K562 (cell line): ENCODE measurements around the gene SOWAHB. TPM values are rescaled to one million over a fixed set of nuclear protein-coding genes. Genes with fewer than 3 reads are reported as not detected.

Source experiments
- ATAC-seq: fragments of 200-7000 bp; cut with Tn5 transposase; 3 replicates; pipeline ENCODE4 v1.9.1; 2020; ENCODE audit warnings: moderate library complexity
- BruUV-seq: library from RNA; stranded (reverse); fragments of 400-500 nt; replicated peaks from 2 replicates; lab custom pipeline; 2021; lab: Mats Ljungman, UMichigan
- CTCF ChIA-PET: fragments of 300-600 bp; formaldehyde crosslinking; extraction: SDS; loops from one replicate; lab custom pipeline; 2021; ENCODE audit warnings: low intra/inter-chr PET ratio; lab: Yijun Ruan, JAX
- POLR2A ChIA-PET: fragments of 300-600, 350-650 bp; sonication (Branson Sonifier 250); formaldehyde crosslinking; extraction: SDS; loops from one replicate; lab custom pipeline; 2021; ENCODE audit warnings: antibody characterized with exemption, inconsistent platforms; lab: Yijun Ruan, JAX
- DNase-seq, 4 experiments: peaks; one replicate each; pipeline versions ENCODE4 v3.0.0 to v3.0.0-alpha.2; 2011 to 2018; ENCODE audit warnings: low spot score in 3 of 4, mixed read lengths in 3 of 4; ENCODE audit errors: extremely low read depth in 1 of 4
- FAIRE-seq: peaks from 2 replicates; lab custom pipeline; 2011; peaks lifted over from hg19 to GRCh38; lab: Jason Lieb, UNC
- H2AFZ ChIP-seq: 2 replicates; pipeline ENCODE4 v1.6.0; 2011; ENCODE audit warnings: low read depth, low read length, control low read depth, inconsistent platforms
- H3K27ac ChIP-seq: fragments of 200-600 bp; 3 replicates; pipeline ENCODE4 v1.8.0; 2011; ENCODE audit warnings: low read depth, mild to moderate bottlenecking, control low read depth, inconsistent platforms, low read length, moderate library complexity, mixed read lengths; ENCODE audit errors: extremely low read depth
- H3K27me3 ChIP-seq, 2 experiments: fragments of 300-600 bp in 1 of 2; 2 replicates in 1 of 2; 3 replicates in 1 of 2; pipeline versions ENCODE4 v1.6.0 to v1.8.0; 2011; ENCODE audit warnings: inconsistent platforms in 2 of 2, low read length in 2 of 2, mild to moderate bottlenecking in 1 of 2, mixed read lengths in 1 of 2, moderate library complexity in 1 of 2; ENCODE audit not compliant: control insufficient read depth in 2 of 2, insufficient read depth in 2 of 2
- H3K36me3 ChIP-seq: fragments of 300-600 bp; 3 replicates; pipeline ENCODE4 v1.8.0; 2011; ENCODE audit warnings: mild to moderate bottlenecking, low read length, inconsistent platforms; ENCODE audit not compliant: control insufficient read depth, insufficient read depth
- H3K4me1 ChIP-seq, 2 experiments: fragments of 200-600 bp in 1 of 2; replicated peaks in 1 of 2; 2 replicates in 1 of 2; 3 replicates in 1 of 2; pipeline versions ENCODE4 v1.5.1 to v1.8.0; 2011; ENCODE audit warnings: inconsistent platforms in 2 of 2, low read length in 2 of 2, mild to moderate bottlenecking in 1 of 2, mixed read lengths in 1 of 2, moderate library complexity in 1 of 2; ENCODE audit not compliant: control insufficient read depth in 2 of 2, insufficient read depth in 2 of 2
- H3K4me2 ChIP-seq: 2 replicates; pipeline ENCODE4 v1.6.1; 2011; ENCODE audit warnings: low read length, control low read depth, inconsistent platforms, mixed read lengths; ENCODE audit not compliant: insufficient read depth
- H3K4me3 ChIP-seq: fragments of 200-600 bp; sonication (generic), shearing (Covaris generic); 2 replicates; pipeline ENCODE4 v1.5.1; 2016; ENCODE audit warnings: control low read depth, inconsistent platforms
- H3K79me2 ChIP-seq: fragments of 200-600 bp; 3 replicates; pipeline ENCODE4 v1.8.0; 2011; ENCODE audit warnings: low read length, inconsistent platforms; ENCODE audit not compliant: control insufficient read depth, insufficient read depth
- H3K9ac ChIP-seq, 2 experiments: 2 replicates each; pipeline versions ENCODE4 v1.6.0 to v1.6.1; 2011; ENCODE audit warnings: low read depth in 2 of 2, low read length in 2 of 2, control low read depth in 1 of 2, inconsistent platforms in 1 of 2, mild to moderate bottlenecking in 1 of 2, mixed read lengths in 1 of 2; ENCODE audit not compliant: insufficient read depth in 1 of 2
- H3K9me1 ChIP-seq: one replicate; pipeline ENCODE4 v1.6.0; 2011; ENCODE audit warnings: inconsistent platforms, mild to moderate bottlenecking, low read length, moderate library complexity; ENCODE audit not compliant: control insufficient read depth, insufficient read depth
- H3K9me3 ChIP-seq: replicated peaks from 2 replicates; pipeline ENCODE4 v1.5.1; 2011; ENCODE audit warnings: low read depth, low read length, inconsistent platforms; ENCODE audit not compliant: control insufficient read depth, insufficient read depth
- H4K20me1 ChIP-seq: replicated peaks from 2 replicates; pipeline ENCODE4 v1.6.1; 2011; ENCODE audit warnings: low read length, inconsistent platforms, mixed read lengths; ENCODE audit not compliant: control insufficient read depth, insufficient read depth
- CSDE1 ChIP-seq, 2 experiments: fragments of 450-650 bp; IDR thresholded peaks; 2 replicates each; pipeline ENCODE4 v1.6.1; 2016; ENCODE audit warnings: mild to moderate bottlenecking in 1 of 2
- DACH1 ChIP-seq: fragments of 450-650 bp; IDR thresholded peaks from 2 replicates; pipeline ENCODE4 v1.6.1; 2018; ENCODE audit not compliant: partially characterized antibody
- ELK1 ChIP-seq: sonication (generic); formaldehyde crosslinking; IDR thresholded peaks from 2 replicates; pipeline ENCODE4 v1.8.1; 2022; ENCODE audit warnings: missing genetic modification reagents
- HNRNPLL ChIP-seq: fragments of 200-400 bp; formaldehyde crosslinking; IDR thresholded peaks from 2 replicates; pipeline ENCODE4 v1.6.1; 2017; ENCODE audit warnings: low read length, low read depth, mild to moderate bottlenecking; ENCODE audit not compliant: poor library complexity, severe bottlenecking
- IRF9 ChIP-seq: fragments of 450-650 bp; IDR thresholded peaks from 2 replicates; pipeline ENCODE4 v1.6.1; 2016; ENCODE audit warnings: missing biosample characterization, missing genetic modification characterization
- RCOR1 ChIP-seq, 2 experiments: IDR thresholded peaks; 2 replicates each; pipeline ENCODE4 v1.6.1; 2012; ENCODE audit warnings: low read depth in 2 of 2, low read length in 2 of 2, borderline replicate concordance in 1 of 2, improper control_type of control experiment in 1 of 2
- RFX1 ChIP-seq: fragments of 450-650 bp; IDR thresholded peaks from 2 replicates; pipeline ENCODE4 v1.6.1; 2016; ENCODE audit warnings: mild to moderate bottlenecking, moderate library complexity
- RFX5 ChIP-seq: IDR thresholded peaks from 2 replicates; pipeline ENCODE4 v1.6.1; 2011; ENCODE audit warnings: low read depth, mild to moderate bottlenecking, improper control_type of control experiment, low read length
- WGBS: fragments of 100-300 bp; shearing (Covaris generic); methylation state at CpG from one replicate; pipeline ENCODE4 v1.1.6; 2016; ENCODE audit warnings: low coverage, mixed read lengths; ENCODE audit not compliant: insufficient coverage; ENCODE audit errors: missing lambda C conversion rate; 5-methylcytosine and 5-hydroxymethylcytosine counted together
- in situ Hi-C: fragments of 300-500 bp; cut with MboI; formaldehyde crosslinking; loops from 4 replicates; pipeline ENCODE4 v1.15.0; 2018; ENCODE audit warnings: inconsistent platforms, mixed read lengths
- intact Hi-C: fragments of 100-400 bp; cut with micrococcal nuclease; formaldehyde crosslinking; loops from 2 replicates; pipeline ENCODE4 v1.14.2; 2022
- polyA plus RNA-seq, 8 experiments: library from polyadenylated mRNA; depleted of rRNA in 4 of 8; stranded (reverse) in 5 of 8; unstranded in 3 of 8; fragments of >200 nt; fragmentation: Nextera tagmentation in 2 of 8; fragmentation: Illumina TruSeq in 1 of 8; extraction: Ambion mirVana in 2 of 8; extraction: Trizol in 1 of 8; gene quantifications; 2 replicates each; pipeline versions ENCODE4 v1.2.1 to v1.2.3, GENCODE V29; 2011 to 2014; ENCODE audit warnings: inconsistent platforms in 1 of 8, missing spikeins in 1 of 8
- total RNA-seq, 7 experiments: library from RNA; depleted of rRNA in 6 of 7; stranded (reverse); fragments of >200 nt in 6 of 7; fragmentation: Illumina TruSeq in 2 of 7; extraction: Trizol in 2 of 7; gene quantifications; 2 replicates each; pipeline versions ENCODE4 v1.2.1 to v1.2.3, GENCODE V29; 2011 to 2021; ENCODE audit warnings: low replicate concordance in 1 of 7
- TF ChIP-seq, protein P1 (sequence below): fragments of 200-600 bp; sonication (generic); IDR thresholded peaks from one replicate; pipeline ENCODE4 v1.6.1; 2012; ENCODE audit warnings: mild to moderate bottlenecking, low read depth, low read length, inconsistent platforms

Gene SOWAHB
- total and polyA plus RNA-seq, 9 of the 15 experiments (the other 6 are each of a cell fraction or from before 2014, with no cell fraction given) = not detected

GRCh38 chr4:76874176-76874575, 23.8 kb downstream of the SOWAHB start:
- no peak for DNase-seq
- no peak for TF ChIP-seq HNRNPLL
- TF ChIP-seq CSDE1 (IDR thresholded peaks at IDR 0.05) = no peak
- no peak for TF ChIP-seq DACH1
- TF ChIP-seq IRF9 (tag) = no peak
- TF ChIP-seq RCOR1 (IDR thresholded peaks at IDR 0.05; ENCODE audit: borderline replicate concordance in 1 of 2, low read depth in 2 of 2, low read length in 2 of 2) = no peak
- TF ChIP-seq RFX5 = peak; percentile 94
- no peak for TF ChIP-seq ELK1 (CRISPR knock-in tag)
- TF ChIP-seq, protein P1, sequence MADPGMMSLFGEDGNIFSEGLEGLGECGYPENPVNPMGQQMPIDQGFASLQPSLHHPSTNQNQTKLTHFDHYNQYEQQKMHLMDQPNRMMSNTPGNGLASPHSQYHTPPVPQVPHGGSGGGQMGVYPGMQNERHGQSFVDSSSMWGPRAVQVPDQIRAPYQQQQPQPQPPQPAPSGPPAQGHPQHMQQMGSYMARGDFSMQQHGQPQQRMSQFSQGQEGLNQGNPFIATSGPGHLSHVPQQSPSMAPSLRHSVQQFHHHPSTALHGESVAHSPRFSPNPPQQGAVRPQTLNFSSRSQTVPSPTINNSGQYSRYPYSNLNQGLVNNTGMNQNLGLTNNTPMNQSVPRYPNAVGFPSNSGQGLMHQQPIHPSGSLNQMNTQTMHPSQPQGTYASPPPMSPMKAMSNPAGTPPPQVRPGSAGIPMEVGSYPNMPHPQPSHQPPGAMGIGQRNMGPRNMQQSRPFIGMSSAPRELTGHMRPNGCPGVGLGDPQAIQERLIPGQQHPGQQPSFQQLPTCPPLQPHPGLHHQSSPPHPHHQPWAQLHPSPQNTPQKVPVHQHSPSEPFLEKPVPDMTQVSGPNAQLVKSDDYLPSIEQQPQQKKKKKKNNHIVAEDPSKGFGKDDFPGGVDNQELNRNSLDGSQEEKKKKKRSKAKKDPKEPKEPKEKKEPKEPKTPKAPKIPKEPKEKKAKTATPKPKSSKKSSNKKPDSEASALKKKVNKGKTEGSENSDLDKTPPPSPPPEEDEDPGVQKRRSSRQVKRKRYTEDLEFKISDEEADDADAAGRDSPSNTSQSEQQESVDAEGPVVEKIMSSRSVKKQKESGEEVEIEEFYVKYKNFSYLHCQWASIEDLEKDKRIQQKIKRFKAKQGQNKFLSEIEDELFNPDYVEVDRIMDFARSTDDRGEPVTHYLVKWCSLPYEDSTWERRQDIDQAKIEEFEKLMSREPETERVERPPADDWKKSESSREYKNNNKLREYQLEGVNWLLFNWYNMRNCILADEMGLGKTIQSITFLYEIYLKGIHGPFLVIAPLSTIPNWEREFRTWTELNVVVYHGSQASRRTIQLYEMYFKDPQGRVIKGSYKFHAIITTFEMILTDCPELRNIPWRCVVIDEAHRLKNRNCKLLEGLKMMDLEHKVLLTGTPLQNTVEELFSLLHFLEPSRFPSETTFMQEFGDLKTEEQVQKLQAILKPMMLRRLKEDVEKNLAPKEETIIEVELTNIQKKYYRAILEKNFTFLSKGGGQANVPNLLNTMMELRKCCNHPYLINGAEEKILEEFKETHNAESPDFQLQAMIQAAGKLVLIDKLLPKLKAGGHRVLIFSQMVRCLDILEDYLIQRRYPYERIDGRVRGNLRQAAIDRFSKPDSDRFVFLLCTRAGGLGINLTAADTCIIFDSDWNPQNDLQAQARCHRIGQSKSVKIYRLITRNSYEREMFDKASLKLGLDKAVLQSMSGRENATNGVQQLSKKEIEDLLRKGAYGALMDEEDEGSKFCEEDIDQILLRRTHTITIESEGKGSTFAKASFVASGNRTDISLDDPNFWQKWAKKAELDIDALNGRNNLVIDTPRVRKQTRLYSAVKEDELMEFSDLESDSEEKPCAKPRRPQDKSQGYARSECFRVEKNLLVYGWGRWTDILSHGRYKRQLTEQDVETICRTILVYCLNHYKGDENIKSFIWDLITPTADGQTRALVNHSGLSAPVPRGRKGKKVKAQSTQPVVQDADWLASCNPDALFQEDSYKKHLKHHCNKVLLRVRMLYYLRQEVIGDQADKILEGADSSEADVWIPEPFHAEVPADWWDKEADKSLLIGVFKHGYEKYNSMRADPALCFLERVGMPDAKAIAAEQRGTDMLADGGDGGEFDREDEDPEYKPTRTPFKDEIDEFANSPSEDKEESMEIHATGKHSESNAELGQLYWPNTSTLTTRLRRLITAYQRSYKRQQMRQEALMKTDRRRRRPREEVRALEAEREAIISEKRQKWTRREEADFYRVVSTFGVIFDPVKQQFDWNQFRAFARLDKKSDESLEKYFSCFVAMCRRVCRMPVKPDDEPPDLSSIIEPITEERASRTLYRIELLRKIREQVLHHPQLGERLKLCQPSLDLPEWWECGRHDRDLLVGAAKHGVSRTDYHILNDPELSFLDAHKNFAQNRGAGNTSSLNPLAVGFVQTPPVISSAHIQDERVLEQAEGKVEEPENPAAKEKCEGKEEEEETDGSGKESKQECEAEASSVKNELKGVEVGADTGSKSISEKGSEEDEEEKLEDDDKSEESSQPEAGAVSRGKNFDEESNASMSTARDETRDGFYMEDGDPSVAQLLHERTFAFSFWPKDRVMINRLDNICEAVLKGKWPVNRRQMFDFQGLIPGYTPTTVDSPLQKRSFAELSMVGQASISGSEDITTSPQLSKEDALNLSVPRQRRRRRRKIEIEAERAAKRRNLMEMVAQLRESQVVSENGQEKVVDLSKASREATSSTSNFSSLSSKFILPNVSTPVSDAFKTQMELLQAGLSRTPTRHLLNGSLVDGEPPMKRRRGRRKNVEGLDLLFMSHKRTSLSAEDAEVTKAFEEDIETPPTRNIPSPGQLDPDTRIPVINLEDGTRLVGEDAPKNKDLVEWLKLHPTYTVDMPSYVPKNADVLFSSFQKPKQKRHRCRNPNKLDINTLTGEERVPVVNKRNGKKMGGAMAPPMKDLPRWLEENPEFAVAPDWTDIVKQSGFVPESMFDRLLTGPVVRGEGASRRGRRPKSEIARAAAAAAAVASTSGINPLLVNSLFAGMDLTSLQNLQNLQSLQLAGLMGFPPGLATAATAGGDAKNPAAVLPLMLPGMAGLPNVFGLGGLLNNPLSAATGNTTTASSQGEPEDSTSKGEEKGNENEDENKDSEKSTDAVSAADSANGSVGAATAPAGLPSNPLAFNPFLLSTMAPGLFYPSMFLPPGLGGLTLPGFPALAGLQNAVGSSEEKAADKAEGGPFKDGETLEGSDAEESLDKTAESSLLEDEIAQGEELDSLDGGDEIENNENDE = no peak
- TF ChIP-seq RFX1 = 0 out of 2 replicates have a peak, but pooled peaks have one; percentile 18
- Histone ChIP-seq H3K9me3 (no peaks in the 10 kb centered on the region), H3K36me3 (no peaks in the 10 kb centered on the region), H3K9me1 (no peaks in the 10 kb centered on the region), H3K4me3 (no peak overlapping the region), H3K4me1 (no peaks in the 10 kb centered on the region; a peak in 1 of 5 replicates), H3K79me2 (no peaks in the 10 kb centered on the region), H2AFZ (no peak overlapping the region), H4K20me1 (no peaks in the 10 kb centered on the region), H3K9ac (no peak overlapping the region), H3K27me3 (0 out of 5 replicates have a peak, but pooled peaks cover 0 to 3% of the 10 kb centered on the region in 2 experiments), H3K27ac (no peak overlapping the region), H3K4me2 (no peak overlapping the region)
- FAIRE-seq = no peak
- in situ Hi-C loops = no loop called here
- intact Hi-C loops = no loop called here
- POLR2A ChIA-PET = no interaction called here
- peak; percentile 66 for ATAC-seq
- 0% methylated on average over 4 of the region's 4 CpGs for WGBS
- no TSS peak for BruUV-seq
- CTCF ChIA-PET = no interaction called here
